Esophagus muscularis mucosa (tissue), 3 donors: ENCODE measurements around the gene NAA40.

Source experiments
- CTCF ChIP-seq, 3 experiments: fragments of 200-600 bp in 2 of 3; fragments of 450-650 bp in 1 of 3; sonication (generic) in 2 of 3; IDR thresholded peaks; one replicate each; pipeline ENCODE4 v1.5.1; 2017 to 2019; ENCODE audit warnings: antibody characterized with exemption in 3 of 3, mild to moderate bottlenecking in 2 of 3, moderate library complexity in 1 of 3
- POLR2A ChIP-seq: fragments of 450-650 bp; IDR thresholded peaks from one replicate; pipeline ENCODE4 v1.6.1; 2017; ENCODE audit warnings: antibody characterized with exemption, moderate library complexity, mild to moderate bottlenecking, low read depth
- POLR2AphosphoS5 ChIP-seq, 2 donors: sonication (generic); formaldehyde crosslinking; IDR thresholded peaks; one replicate each; pipeline ENCODE4 v1.6.1; 2017; ENCODE audit warnings: antibody characterized with exemption in 2 of 2

DNA sequence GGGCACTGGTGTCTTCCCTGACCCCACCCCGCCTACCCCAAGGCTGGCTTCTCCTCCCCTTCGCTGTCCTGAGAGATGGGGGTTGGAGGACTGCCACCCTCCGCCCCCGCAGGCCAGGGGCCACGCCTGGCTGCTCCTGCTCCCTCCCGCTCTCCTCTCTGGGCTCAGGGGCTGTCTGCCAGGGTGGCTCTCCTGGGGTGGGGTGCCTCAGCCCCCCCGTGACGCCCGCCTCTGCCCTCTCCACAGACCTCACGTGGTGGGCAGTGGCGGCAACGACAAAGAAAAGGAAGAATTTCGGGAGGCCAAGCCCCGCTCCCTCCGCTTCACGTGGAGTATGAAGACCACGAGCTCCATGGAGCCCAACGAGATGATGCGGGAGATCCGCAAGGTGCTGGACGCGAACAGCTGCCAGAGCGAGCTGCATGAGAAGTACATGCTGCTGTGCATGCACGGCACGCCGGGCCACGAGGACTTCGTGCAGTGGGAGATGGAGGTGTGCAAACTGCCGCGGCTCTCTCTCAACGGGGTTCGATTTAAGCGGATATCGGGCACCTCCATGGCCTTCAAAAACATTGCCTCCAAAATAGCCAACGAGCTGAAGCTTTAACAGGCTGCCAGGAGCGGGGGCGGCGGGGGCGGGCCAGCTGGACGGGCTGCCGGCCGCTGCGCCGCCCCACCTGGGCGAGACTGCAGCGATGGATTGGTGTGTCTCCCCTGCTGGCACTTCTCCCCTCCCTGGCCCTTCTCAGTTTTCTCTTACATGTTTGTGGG is 30.0 kb upstream of the NAA40 start:
- TF ChIP-seq CTCF (IDR thresholded peaks at IDR 0.05), result no peak
- TF ChIP-seq POLR2AphosphoS5 (IDR thresholded peaks at IDR 0.05), result no peak
- no peak for TF ChIP-seq POLR2A
